Fibroblast of lung (primary cell): ENCODE data around the gene DAGLA. TPM values are rescaled to one million over a fixed set of nuclear protein-coding genes. Genes with fewer than 3 reads are reported as not detected.

Experiments
- DNase-seq, 2 donors: peaks; one replicate each; pipeline versions ENCODE4 v3.0.0 to v3.0.0-alpha.2; 2010; ENCODE audit warnings: low read depth in 2 of 2
- H2AFZ ChIP-seq: 2 replicates; pipeline ENCODE4 v1.5.1; 2012; ENCODE audit warnings: low read length, control low read depth, inconsistent platforms
- H3K27ac ChIP-seq: 2 replicates; pipeline ENCODE4 v1.5.1; 2011; ENCODE audit warnings: low read length, control low read depth; ENCODE audit not compliant: insufficient read depth
- H3K27me3 ChIP-seq: 2 replicates; pipeline ENCODE4 v1.5.1; 2011; ENCODE audit warnings: mild to moderate bottlenecking, low read length; ENCODE audit not compliant: control insufficient read depth, insufficient read depth
- H3K36me3 ChIP-seq: 2 replicates; pipeline ENCODE4 v1.5.1; 2011; ENCODE audit warnings: low read length; ENCODE audit not compliant: control insufficient read depth, insufficient read depth
- H3K4me1 ChIP-seq: 2 replicates; pipeline ENCODE4 v1.5.1; 2011; ENCODE audit warnings: low read length; ENCODE audit not compliant: control insufficient read depth, insufficient read depth; ENCODE audit errors: extremely low read depth
- H3K4me2 ChIP-seq: 2 replicates; pipeline ENCODE4 v1.5.1; 2011; ENCODE audit warnings: low read length, control low read depth; ENCODE audit not compliant: insufficient read depth; ENCODE audit errors: extremely low read depth
- H3K4me3 ChIP-seq, 4 experiments: fragments of 200-600 bp in 1 of 4; sonication (generic) in 1 of 4; replicated peaks in 1 of 4; 2 replicates each; pipeline ENCODE4 v1.5.1; 2011 to 2016; ENCODE audit warnings: low read length in 4 of 4, low read depth in 3 of 4, mild to moderate bottlenecking in 3 of 4, control low read depth in 2 of 4, inconsistent platforms in 1 of 4, mixed read lengths in 1 of 4; ENCODE audit not compliant: insufficient read depth in 1 of 4; ENCODE audit errors: control extremely low read depth in 1 of 4
- H3K79me2 ChIP-seq: 2 replicates; pipeline ENCODE4 v1.5.1; 2012; ENCODE audit warnings: mild to moderate bottlenecking, low read length, inconsistent platforms; ENCODE audit not compliant: control insufficient read depth, insufficient read depth
- H3K9ac ChIP-seq: 2 replicates; pipeline ENCODE4 v1.5.1; 2011; ENCODE audit warnings: mild to moderate bottlenecking, low read length, control low read depth; ENCODE audit not compliant: insufficient read depth
- H3K9me3 ChIP-seq: 2 replicates; pipeline ENCODE4 v1.5.1; 2012; ENCODE audit warnings: low read depth, low read length; ENCODE audit not compliant: control insufficient read depth, insufficient read depth
- H4K20me1 ChIP-seq: 2 replicates; pipeline ENCODE4 v1.5.1; 2011; ENCODE audit warnings: low read length; ENCODE audit not compliant: control insufficient read depth, insufficient read depth; ENCODE audit errors: extremely low read depth
- CTCF ChIP-seq, 2 donors: IDR thresholded peaks in 1 of 2; conservative IDR thresholded peaks in 1 of 2; 1 replicate in 1 of 2; 2 replicates in 1 of 2; pipeline ENCODE4 v1.5.1; 2011 to 2012; ENCODE audit warnings: low read length in 2 of 2, control low read depth in 1 of 2, inconsistent platforms in 1 of 2, low read depth in 1 of 2, mild to moderate bottlenecking in 1 of 2
- EZH2 ChIP-seq: IDR thresholded peaks from 2 replicates; pipeline ENCODE4 v1.5.1; 2012; ENCODE audit warnings: low read length, control low read depth, mild to moderate bottlenecking; ENCODE audit errors: missing control alignments
- polyA plus RNA-seq, 2 donors: library from polyadenylated mRNA; depleted of rRNA in 1 of 2; stranded (reverse) in 1 of 2; unstranded in 1 of 2; fragments of >200 nt; gene quantifications; 2 replicates each; pipeline ENCODE4 v1.2.1, GENCODE V29; 2011 to 2012; ENCODE audit warnings: missing spikeins in 1 of 2
- total RNA-seq: library from RNA; depleted of rRNA; stranded (reverse); fragments of >200 nt; gene quantifications from 2 replicates; pipeline ENCODE4 v1.2.1, GENCODE V29; 2014

Gene DAGLA
- total and polyA plus RNA-seq, 2 donors (not counting 1 experiment from before 2014, with no cell fraction given), result 1.00 to 2.0 TPM

- Histone ChIP-seq H3K27ac (no peak overlapping the region), H3K4me3 (no peak overlapping the region), H3K4me1 (peaks cover 9% of the 10 kb centered on the region)
Observed at GRCh38 chr11:61737131-61737530, 56.9 kb downstream of the DAGLA start.

DNA sequence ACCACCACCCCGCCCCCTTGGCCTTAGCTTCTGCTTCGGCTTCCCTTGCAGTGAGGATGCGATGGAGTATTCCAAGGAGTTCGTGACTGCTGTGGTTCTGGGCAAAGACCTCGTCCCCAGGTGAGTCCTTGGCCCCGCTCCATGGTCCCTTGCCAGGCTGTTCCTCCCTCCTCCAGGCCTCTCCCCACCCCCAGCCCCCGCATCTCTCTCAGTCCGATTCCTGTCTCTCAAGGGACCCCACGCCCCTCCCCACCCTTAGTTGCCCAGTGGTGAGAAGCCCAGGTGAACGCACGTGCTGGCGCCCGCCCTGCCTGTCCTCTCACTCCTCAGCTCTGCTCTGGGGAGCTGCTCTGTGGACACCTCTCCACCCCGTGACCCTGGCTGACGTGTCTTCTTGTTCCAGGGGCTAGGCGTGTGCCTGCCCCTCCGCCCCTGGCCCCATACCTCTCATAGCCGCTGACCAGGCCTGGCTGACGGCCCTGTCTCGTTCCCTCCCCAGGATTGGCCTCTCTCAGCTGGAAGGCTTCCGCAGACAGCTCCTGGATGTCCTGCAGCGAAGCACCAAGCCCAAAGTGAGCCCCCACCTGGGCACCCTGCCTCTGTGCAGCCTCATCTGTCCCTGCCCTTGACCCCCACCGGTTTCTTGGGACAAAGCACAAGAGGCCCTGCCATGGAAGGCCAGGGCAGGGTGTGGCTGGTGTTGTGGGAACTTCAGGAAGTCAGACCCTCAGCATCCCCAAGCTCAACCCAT, 57.6 kb downstream of the DAGLA start:
- Histone ChIP-seq H3K79me2 (no peaks in the 10 kb centered on the region), H3K4me3 (no peak overlapping the region), H4K20me1 (no peaks in the 10 kb centered on the region), H3K4me2 (no peak overlapping the region), H3K27me3 (no peaks in the 10 kb centered on the region), H3K36me3 (peaks cover 2% of the 10 kb centered on the region), H3K27ac (no peak overlapping the region), H2AFZ (no peak overlapping the region), H3K4me1 (peaks cover 4% of the 10 kb centered on the region), H3K9me3 (no peaks in the 10 kb centered on the region), H3K9ac (no peak overlapping the region)
- no peak for DNase-seq
- TF ChIP-seq EZH2 (no peak), CTCF (conservative IDR thresholded peaks at IDR 0.05 in 1 of 2, IDR thresholded peaks at IDR 0.05 in 1 of 2; ENCODE audit: low read depth in 1 of 2, low read length in 2 of 2) (no peak)

More at GRCh38 chr11:61737131-61737530, 56.9 kb downstream of the DAGLA start:
- H3K9me3 ChIP-seq, result no peaks in the 10 kb centered on the region
- TF ChIP-seq EZH2 (no peak), CTCF (conservative IDR thresholded peaks at IDR 0.05 in 1 of 2, IDR thresholded peaks at IDR 0.05 in 1 of 2; ENCODE audit: low read depth in 1 of 2, low read length in 2 of 2) (no peak)
- no peaks in the 10 kb centered on the region for H3K27me3 ChIP-seq
- no peak overlapping the region for H3K4me2 ChIP-seq
- no peaks in the 10 kb centered on the region for H4K20me1 ChIP-seq
- H3K9ac ChIP-seq, result no peak overlapping the region
- no peak overlapping the region for H2AFZ ChIP-seq
- no peak for DNase-seq
- no peaks in the 10 kb centered on the region for H3K79me2 ChIP-seq
- H3K36me3 ChIP-seq, result peaks cover 2% of the 10 kb centered on the region

DNA sequence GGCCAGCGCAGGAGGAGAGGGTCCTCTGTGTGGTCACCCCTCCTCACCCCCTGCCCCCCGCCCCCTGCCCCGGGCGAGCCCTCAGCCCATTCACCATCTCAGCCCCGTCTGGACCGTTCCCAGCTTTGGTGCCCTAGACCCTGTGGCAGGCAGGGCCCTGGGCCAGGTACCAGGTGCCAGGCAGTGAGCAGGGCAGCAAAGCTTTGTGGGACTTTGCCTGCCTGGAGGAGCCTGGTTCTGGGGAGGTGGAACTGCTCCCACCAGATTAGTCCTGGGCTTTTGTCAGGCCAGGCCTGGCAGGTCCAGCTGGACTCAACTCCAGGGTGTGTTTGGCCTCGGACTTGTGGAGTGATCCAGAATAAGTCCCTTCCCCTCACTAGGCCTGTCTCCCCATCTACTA, 58.6 kb downstream of the DAGLA start:
- Histone ChIP-seq H3K9me3 (no peaks in the 10 kb centered on the region), H2AFZ (no peak overlapping the region), H3K27ac (no peak overlapping the region), H3K36me3 (no peaks in the 10 kb centered on the region), H3K79me2 (no peaks in the 10 kb centered on the region), H3K4me3 (no peak overlapping the region), H4K20me1 (no peaks in the 10 kb centered on the region), H3K27me3 (no peaks in the 10 kb centered on the region), H3K9ac (no peak overlapping the region), H3K4me2 (no peak overlapping the region), H3K4me1 (no peaks in the 10 kb centered on the region)
- DNase-seq, result no peak
- no peak for TF ChIP-seq CTCF (conservative IDR thresholded peaks at IDR 0.05 in 1 of 2, IDR thresholded peaks at IDR 0.05 in 1 of 2; ENCODE audit: low read depth in 1 of 2, low read length in 2 of 2)
- TF ChIP-seq EZH2, result no peak
